Hematopoietic multipotent progenitor cell treated with erythropoietin and hydrocortisone succinate and interleukin-3 and kit ligand, for 6 days (in vitro differentiated cells): Measurements from ENCODE around the gene TMEM132D.
"Not testable (repeated sequence)": the region's sequence is repeated elsewhere in the genome, so short reads cannot be mapped to it uniquely, and the experiment has no call there.

Experiments used
- DNase-seq: peaks from one replicate; pipeline ENCODE4 v3.0.0-alpha.2; 2015

The TMEM132D gene

DNA sequence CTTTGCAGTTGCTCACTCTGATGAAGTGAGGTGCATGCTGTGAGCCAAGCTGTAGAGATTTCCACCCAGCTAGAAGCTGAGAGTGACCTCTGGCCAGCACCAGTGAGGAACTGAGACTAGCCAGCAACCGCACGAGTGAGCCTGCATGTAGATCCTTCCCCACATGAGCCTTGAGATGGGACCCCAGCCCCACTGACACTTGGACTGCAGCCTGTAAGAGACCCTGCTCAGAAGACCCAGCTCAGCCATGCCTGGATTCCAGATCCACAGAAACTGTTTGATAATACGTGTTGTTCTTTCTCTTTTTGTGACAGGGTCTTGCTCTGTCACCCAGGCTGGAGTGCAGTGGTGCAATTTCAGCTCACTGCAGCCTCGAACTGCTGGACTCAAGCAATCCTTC lies 821.4 kb downstream of the TMEM132D start:
- no peak for DNase-seq

DNA sequence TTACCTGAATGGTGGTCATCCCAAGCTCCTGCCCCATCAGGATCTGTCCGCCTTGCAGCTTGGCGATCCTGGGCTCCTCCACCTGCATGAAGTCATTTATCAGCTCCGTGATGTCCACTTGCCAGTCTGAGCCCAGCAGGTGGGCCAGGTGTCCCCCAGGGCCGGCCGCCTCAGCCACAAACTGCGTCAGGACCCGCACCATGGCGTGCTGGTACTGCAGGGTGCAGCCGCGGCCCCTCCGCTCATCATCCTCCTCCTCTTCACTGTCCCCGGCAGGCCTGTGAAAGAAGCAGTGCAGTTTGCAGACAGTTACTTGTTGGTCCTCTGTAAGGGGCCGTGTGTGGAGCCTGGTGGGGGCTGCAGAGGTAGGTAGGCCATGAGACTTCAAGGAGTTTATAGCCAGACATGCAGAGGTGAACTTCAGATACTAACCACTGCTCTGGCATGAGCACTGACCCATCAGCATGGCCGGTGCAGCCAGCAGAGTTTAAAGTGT lies 822.0 kb downstream of the TMEM132D start:
- DNase-seq: no peak

- DNase-seq: no peak
Observed at GRCh38 chr12:129080821-129081220, 823.0 kb downstream of the TMEM132D start.

GRCh38 chr12:129080391-129080790 lies 823.4 kb downstream of the TMEM132D start:
- no peak for DNase-seq

DNA sequence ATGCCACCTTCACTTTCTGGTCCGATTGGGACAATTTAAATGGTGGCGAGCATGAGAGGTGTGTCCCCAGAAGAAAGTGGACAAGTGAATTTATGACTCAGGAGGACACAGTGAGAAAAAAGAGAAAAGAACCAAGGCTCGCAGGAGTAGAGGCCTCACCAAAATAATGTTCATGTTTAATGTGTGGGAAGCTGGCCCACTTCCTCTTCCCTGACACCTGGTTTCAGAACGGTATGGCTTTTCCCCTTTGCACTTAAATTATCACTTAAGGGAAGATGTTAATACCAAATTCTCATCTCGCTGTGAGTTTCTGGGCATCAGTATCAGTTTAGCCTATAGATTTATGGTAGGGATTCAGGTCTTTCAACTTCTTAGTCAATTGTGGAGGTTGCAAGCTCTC lies 824.1 kb downstream of the TMEM132D start:
- no peak for DNase-seq

DNA sequence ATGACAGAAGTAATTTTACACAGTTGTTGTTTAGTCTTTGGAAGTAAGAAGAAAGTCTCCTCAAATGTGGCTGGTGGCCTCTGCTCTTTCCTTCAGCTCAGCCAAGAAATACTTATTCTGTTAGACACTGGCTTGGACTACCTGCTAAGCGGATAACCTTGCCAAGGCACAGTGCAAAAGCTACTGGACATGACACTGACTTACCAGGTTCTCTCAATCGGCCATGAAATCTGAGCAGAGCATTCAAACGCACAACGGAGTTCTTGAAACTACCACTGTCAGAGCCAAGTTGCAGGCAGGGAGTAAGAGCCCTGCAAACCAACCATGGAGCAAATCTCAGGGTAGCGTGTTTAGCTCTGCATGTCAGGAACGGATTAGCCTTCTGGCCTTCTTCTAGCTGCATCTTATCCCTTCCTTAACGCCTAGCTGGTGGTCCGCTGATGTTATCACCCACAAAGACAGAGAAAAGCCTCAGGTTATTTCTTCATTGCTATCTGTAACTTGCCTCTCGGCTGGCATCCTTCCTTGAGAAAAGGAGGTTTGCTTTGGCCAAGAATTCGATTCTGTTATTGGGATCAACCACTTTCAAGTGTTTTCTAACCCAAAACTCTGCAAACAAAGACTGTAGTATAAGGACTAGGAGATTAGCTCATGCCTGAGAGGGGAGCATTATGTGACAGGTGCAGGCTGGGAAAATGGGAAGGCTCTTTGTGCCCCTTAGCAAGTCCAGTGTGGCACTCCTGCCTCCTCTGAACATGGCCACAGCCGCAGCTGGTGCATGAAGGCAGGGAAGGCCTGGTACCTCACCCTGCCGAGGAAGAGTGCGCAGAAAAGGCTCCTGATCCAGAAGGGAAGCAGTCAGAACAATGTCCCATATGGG lies 827.1 kb downstream of the TMEM132D start:
- no peak for DNase-seq

GRCh38 chr12:129075460-129076208 lies 828.2 kb downstream of the TMEM132D start:
- DNase-seq: no peak

GRCh38 chr12:129074379-129074778 lies 829.4 kb downstream of the TMEM132D start:
- no peak for DNase-seq

GRCh38 chr12:129073157-129073915 lies 830.5 kb downstream of the TMEM132D start:
- no peak for DNase-seq

GRCh38 chr12:129071362-129071761 lies 832.5 kb downstream of the TMEM132D start:
- DNase-seq: no peak

GRCh38 chr12:129069886-129070285 lies 833.9 kb downstream of the TMEM132D start:
- DNase-seq: no peak

DNA sequence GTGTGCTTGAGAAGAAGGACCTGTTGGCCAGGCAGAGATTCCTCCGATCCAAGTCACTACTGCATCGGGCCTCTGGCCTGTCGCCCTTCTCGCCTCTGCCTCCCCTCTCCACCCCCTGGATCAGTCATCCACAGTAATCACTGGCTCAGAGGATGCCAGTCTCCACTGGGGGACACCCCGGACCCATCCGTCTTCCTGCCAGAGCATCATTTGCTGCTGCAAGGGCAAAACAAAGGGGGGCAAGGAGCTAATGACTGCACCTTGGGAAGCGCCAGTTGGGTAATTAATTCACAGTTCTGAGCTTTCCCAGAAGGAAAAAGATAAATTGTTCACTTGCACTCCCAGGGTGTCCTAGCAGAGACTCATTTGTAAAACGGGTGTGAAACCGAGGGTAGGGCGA lies 835.1 kb downstream of the TMEM132D start:
- DNase-seq: no peak

GRCh38 chr12:129067491-129067890 lies 836.3 kb downstream of the TMEM132D start:
- DNase-seq: no peak

- DNase-seq: no peak
Observed at GRCh38 chr12:129064209-129064855, 839.5 kb downstream of the TMEM132D start.

DNA sequence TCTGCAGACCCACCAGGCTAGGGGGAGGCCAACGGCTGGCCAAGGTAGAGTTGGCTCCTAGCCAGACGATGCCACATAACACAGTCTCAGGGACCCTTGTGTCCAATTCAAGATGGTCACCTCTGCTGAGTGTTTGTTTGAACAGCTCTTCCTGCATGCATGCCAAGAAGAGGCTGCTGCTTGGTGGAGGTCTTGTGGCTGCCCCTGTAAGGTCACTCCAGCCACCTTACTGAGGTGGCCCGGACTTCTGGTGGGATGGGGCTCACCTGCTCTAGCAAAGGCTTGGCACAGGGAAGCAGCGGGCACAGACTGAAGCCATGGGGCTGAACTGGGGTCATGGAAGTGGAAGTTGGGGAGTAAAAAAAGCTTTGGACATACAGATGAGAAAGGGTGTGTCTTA lies 840.2 kb downstream of the TMEM132D start:
- no peak for DNase-seq

DNA sequence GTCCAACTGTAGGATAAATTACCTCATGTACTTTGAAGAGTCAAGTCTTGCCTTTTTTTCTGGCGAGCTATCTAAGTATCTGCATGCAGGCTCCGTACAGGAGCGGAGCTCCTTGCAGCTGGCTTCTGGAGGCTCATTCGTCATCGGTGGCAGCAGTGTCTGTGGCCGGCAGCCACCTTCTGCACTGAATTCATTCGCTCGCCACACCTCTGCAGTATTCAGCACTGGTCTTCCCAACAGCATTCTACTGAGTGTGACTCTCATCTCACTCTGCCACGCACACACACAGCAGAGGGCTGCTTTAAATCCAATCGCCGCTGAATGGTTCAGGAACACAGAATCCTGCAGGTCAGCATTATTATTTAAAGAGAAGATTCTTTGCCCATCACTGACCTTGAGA lies 850.6 kb downstream of the TMEM132D start:
- DNase-seq: no peak

DNA sequence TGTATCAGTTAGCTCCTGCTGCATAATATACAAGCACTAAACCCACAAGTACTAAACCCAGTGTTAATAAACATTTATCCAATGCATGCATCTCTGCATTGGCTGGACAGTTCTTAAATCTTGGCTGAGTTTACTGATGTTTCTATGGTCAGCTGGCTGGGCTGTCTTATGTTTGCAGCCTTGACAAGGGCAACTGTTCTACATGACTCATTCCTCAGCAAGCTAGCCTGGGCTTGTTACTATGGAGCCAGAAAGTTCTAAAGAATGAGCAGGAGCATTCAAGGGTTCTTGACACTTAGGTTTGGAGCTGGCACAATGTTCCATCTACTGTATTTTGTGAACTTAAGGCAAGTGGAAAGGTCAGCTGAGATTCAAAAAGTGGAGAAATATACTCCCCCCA lies 851.5 kb downstream of the TMEM132D start:
- DNase-seq: no peak

- DNase-seq: peak; percentile 62
Observed at GRCh38 chr12:129049917-129050316, 853.9 kb downstream of the TMEM132D start.

GRCh38 chr12:129043334-129043733 lies 860.5 kb downstream of the TMEM132D start:
- not testable (repeated sequence) for DNase-seq

- no peak for DNase-seq
Observed at GRCh38 chr12:129036135-129036534, 867.7 kb downstream of the TMEM132D start.

- DNase-seq: no peak
Observed at GRCh38 chr12:129034558-129035289, 869.1 kb downstream of the TMEM132D start.

DNA sequence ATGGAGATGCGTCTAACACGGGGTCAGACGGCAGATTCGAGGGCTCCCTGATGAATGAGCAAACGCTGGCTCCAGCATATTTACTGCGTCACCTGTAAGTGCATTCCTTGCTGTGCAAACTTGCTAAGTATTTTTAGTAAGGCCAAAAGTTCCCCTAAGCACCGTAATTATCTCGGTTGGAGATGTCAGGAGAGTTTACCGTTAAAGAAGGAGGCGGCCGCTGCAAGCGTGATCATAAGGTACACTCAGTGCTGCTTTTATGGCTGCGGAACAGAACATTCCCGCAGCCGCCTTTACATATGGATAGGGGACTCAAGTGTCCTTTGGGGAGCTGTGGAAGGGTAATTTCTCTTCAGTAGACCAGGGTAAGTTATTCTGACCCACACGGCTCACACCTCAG lies 875.0 kb downstream of the TMEM132D start:
- DNase-seq: no peak
